Esophagus squamous epithelium (tissue), 5 donors: ENCODE results near the gene TNKS1BP1. TPM values are rescaled to one million over a fixed set of nuclear protein-coding genes. Genes with fewer than 3 reads are reported as not detected.

Experiments used
- DNase-seq: peaks from one replicate; lab custom pipeline; 2025; lab: John Stamatoyannopoulos, UW
- H3K27ac ChIP-seq, 4 donors: fragments of 200-600 bp; sonication (generic); one replicate each; pipeline ENCODE4 v1.5.1; 2016 to 2019; ENCODE audit warnings: mild to moderate bottlenecking in 1 of 4
- H3K27me3 ChIP-seq, 4 donors: fragments of 200-600 bp; sonication (generic); 1 replicate in 3 of 4; 2 replicates in 1 of 4; pipeline versions ENCODE4 v1.5.1 to v1.6.0; 2017 to 2021; ENCODE audit warnings: antibody characterized with exemption in 1 of 4
- H3K36me3 ChIP-seq, 3 donors: fragments of 200-600 bp; sonication (generic); one replicate each; pipeline ENCODE4 v1.5.1; 2016 to 2019
- H3K4me1 ChIP-seq, 3 donors: fragments of 200-600 bp; sonication (generic); one replicate each; pipeline ENCODE4 v1.5.1; 2017 to 2019
- H3K4me3 ChIP-seq, 4 donors: fragments of 200-600 bp; sonication (generic); 1 replicate in 3 of 4; 2 replicates in 1 of 4; pipeline ENCODE4 v1.5.1; 2016 to 2019; ENCODE audit warnings: mild to moderate bottlenecking in 2 of 4, moderate library complexity in 1 of 4
- H3K9me3 ChIP-seq, 3 donors: fragments of 200-600 bp; sonication (generic); one replicate each; pipeline ENCODE4 v1.5.1; 2016 to 2019
- POLR2A ChIP-seq, 4 donors: fragments of 450-650 bp; IDR thresholded peaks; one replicate each; pipeline ENCODE4 v1.6.1; 2017; ENCODE audit warnings: antibody characterized with exemption in 4 of 4, mild to moderate bottlenecking in 4 of 4, moderate library complexity in 3 of 4
- WGBS, 2 donors: methylation state at CpG; one replicate each; pipeline ENCODE4 v1.1.5; 2018; 5-methylcytosine and 5-hydroxymethylcytosine counted together
- intact Hi-C: fragments of 100-400 bp; cut with DNase I; formaldehyde crosslinking; loops from one replicate; pipeline ENCODE4 v1.15.0; 2022
- total RNA-seq, 4 donors: library from RNA; depleted of rRNA; stranded (reverse); fragments of >200 nt; gene quantifications; one replicate each; pipeline ENCODE4 v1.1.0, GENCODE V29; 2016
- TF ChIP-seq, protein P1 (sequence below), 6 experiments: fragments of 450-650 bp in 4 of 6; fragments of 200-600 bp in 2 of 6; sonication (generic) in 2 of 6; IDR thresholded peaks; one replicate each; pipeline ENCODE4 v1.5.1; 2016 to 2019; ENCODE audit warnings: antibody characterized with exemption in 6 of 6, mild to moderate bottlenecking in 4 of 6, moderate library complexity in 4 of 6
- donor health status: DM: yes; HTN: yes; CAD: no.

The TNKS1BP1 gene
- total RNA-seq, 4 donors from 2014 or later = 94.6 to 212 (median 124) TPM

DNA sequence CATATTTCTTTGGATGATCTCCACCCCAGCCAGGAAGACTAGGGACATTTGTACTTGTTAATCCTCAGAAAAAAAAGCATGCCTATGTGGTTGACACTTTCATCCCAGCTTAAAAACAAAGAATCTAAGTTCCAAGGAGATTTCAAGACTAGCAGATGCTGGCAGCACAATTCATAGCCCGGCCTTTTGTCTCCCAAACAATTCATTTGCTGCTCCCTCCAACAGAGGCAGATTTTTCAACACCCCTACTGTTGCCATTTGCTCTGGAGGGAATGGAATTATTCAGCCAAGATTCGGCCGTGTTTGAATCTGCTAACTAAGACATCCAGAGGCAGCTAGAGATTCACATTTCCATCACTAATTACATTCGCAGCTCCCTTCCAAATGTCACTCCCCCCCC lies 28.7 kb upstream of the TNKS1BP1 start:
- TF ChIP-seq, protein P1, sequence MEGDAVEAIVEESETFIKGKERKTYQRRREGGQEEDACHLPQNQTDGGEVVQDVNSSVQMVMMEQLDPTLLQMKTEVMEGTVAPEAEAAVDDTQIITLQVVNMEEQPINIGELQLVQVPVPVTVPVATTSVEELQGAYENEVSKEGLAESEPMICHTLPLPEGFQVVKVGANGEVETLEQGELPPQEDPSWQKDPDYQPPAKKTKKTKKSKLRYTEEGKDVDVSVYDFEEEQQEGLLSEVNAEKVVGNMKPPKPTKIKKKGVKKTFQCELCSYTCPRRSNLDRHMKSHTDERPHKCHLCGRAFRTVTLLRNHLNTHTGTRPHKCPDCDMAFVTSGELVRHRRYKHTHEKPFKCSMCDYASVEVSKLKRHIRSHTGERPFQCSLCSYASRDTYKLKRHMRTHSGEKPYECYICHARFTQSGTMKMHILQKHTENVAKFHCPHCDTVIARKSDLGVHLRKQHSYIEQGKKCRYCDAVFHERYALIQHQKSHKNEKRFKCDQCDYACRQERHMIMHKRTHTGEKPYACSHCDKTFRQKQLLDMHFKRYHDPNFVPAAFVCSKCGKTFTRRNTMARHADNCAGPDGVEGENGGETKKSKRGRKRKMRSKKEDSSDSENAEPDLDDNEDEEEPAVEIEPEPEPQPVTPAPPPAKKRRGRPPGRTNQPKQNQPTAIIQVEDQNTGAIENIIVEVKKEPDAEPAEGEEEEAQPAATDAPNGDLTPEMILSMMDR (IDR thresholded peaks at IDR 0.05) = no peak
- TF ChIP-seq POLR2A (IDR thresholded peaks at IDR 0.05) = no peak
- intact Hi-C loops = no loop called here
- peaks cover 0 to 31% (median 13%) of the 10 kb centered on the region in 3 donors for H3K4me1 ChIP-seq
- H3K9me3 ChIP-seq = no peaks in the 10 kb centered on the region
- peak overlapping the region in 1 of 4 donors; percentile 52 for H3K27ac ChIP-seq
- H3K27me3 ChIP-seq = no peaks in the 10 kb centered on the region
- WGBS, 2 donors = 41 to 52% methylated on average over 4 of the region's 4 CpGs
- DNase-seq = no peak
- H3K4me3 ChIP-seq = no peak overlapping the region
- H3K36me3 ChIP-seq = no peaks in the 10 kb centered on the region

DNA sequence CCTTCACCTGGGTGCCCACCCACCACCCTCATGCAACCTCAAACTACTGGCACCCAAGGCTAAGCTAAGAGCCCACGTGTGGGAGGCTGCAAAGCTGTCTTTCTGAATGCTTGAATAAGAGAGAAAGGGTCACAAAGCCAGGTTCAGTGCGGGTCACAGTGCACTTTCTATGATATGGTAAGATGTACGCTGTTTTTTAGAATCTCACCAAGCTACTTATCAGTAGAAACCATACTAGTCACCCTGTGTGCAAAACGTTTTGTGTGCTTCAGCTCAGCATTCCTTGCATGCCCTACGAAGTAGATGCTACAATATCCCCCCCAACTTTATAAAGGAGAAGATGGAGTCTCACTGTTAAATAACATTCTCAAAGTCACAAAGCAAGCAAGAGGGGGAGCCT lies 28.3 kb upstream of the TNKS1BP1 start:
- Histone ChIP-seq H3K27ac (no peak overlapping the region), H3K9me3 (no peaks in the 10 kb centered on the region), H3K36me3 (no peaks in the 10 kb centered on the region), H3K4me1 (peaks cover 0 to 27% (median 11%) of the 10 kb centered on the region in 3 donors), H3K4me3 (no peak overlapping the region), H3K27me3 (no peaks in the 10 kb centered on the region)
- intact Hi-C loops = no loop called here
- WGBS, 2 donors = 58 to 60% methylated on average over 5 of the region's 5 CpGs
- TF ChIP-seq, protein P1 (IDR thresholded peaks at IDR 0.05) = no peak
- TF ChIP-seq POLR2A (IDR thresholded peaks at IDR 0.05) = no peak
- DNase-seq = no peak

DNA sequence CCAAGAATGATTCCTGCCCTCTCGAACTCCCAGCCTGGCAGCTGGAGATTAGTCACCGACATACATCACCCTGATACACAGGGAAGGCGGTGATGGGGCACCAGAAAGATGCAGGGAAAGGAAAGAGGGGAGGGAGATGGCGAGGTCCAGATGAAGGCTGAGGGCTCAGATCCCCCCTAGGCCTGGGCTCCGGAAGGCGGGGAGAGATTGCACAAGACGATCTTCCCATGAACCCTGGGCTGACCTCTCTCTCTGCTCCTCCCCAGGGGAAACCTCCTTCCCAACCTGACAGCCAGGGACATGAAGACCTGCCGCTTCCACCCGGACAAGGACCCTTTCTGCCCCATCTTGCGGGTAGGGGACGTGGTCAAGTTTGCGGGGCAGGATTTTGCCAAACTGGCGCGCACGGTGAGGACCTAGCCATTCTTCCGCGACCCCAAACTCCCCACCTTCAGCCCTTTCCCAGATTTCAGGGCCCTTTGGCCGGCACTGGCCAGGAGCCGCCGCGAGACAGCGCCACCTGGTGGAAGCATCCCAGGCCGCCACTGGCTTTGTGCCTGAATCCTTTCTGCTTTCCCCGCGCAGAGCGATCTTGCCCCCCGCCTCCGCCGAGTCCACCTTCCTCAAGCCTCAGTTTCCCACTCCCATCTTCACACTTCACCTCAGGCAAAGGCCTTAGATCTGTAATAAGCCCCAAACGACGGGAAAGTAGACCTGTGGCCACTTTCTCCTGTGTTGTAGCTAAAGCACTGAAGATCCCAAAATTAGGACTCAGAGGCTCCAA lies 24.9 kb upstream of the TNKS1BP1 start:
- Histone ChIP-seq H3K36me3 (no peaks in the 10 kb centered on the region), H3K4me3 (no peak overlapping the region), H3K4me1 (peaks cover 0 to 20% (median 3%) of the 10 kb centered on the region in 3 donors), H3K27ac (no peak overlapping the region), H3K27me3 (no peaks in the 10 kb centered on the region), H3K9me3 (no peaks in the 10 kb centered on the region)
- 18 to 25% methylated on average over 22 to 24 of the region's 31 CpGs for WGBS, 2 donors
- TF ChIP-seq POLR2A (IDR thresholded peaks at IDR 0.05) = no peak
- TF ChIP-seq, protein P1 (IDR thresholded peaks at IDR 0.05) = peak; percentile 71 to 91 (median 77)
- no peak for DNase-seq
- intact Hi-C loops = loop anchor here (10.0 kb wide), 2 partner anchors 125 to 285 kb away; no protein-coding TSS in a partner anchor

DNA sequence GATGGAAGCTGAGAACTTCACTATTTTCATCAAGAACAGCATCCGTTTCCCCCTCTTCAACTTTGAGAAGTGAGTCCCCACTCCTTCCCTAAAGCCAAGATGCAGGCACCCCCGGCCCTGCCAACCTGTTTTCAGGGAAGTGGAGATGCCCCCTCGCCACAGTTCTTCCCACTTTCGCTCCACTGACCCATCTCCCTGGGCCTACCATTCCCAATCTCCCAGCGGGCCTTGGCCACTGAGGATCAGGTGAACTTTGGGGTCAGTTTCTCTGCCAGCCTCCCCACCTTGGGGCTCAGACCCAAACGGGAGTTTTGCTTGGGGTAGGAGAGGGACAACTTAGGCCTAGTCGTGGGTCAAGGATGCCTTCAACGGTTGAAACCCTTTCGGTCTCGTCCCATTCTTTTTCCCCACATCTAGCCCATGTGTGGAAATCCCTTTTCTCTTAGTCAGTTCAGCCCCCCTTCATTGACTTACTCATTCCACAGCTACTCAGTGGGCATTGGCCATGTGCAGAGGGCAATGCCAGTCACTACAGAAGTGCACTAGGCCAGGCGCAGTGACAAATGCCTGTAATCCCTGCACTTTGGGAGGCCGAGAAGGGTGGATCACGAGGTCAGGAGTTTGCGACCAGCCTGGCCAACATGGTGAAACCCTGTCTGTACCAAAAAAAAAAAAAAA lies 24.0 kb upstream of the TNKS1BP1 start:
- H3K9me3 ChIP-seq = no peaks in the 10 kb centered on the region
- 84 to 85% methylated on average over 12 of the region's 14 CpGs for WGBS, 2 donors
- H3K27me3 ChIP-seq = no peaks in the 10 kb centered on the region
- TF ChIP-seq POLR2A (IDR thresholded peaks at IDR 0.05) = no peak
- TF ChIP-seq, protein P1 (IDR thresholded peaks at IDR 0.05) = no peak
- H3K4me3 ChIP-seq = no peak overlapping the region
- no peak for DNase-seq
- H3K4me1 ChIP-seq = peaks cover 0 to 13% (median 3%) of the 10 kb centered on the region in 3 donors
- intact Hi-C loops = loop anchor here (10.0 kb wide), 2 partner anchors 126 to 286 kb away; no protein-coding TSS in a partner anchor
- no peaks in the 10 kb centered on the region for H3K36me3 ChIP-seq
- no peak overlapping the region for H3K27ac ChIP-seq

DNA sequence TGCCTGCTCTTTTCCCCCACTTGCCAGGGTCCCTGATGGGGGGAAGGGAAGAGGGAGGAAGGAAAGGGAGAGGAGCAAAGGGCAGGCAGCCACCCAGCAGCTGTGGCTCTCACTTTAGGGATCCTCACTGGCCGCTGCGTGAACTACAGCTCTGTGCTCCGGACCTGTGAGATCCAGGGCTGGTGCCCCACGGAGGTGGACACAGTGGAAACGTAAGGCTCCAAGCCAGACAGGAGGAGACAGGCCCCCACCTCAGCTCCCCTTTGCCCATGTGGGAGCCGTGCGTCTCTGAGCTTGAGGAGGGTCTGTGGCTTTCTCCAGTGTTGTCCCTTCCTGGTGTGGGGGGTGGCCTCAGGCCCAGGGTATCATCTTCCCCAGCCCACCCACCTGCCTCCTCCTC lies 23.3 kb upstream of the TNKS1BP1 start:
- Histone ChIP-seq H3K4me1 (peaks cover 0 to 11% (median 3%) of the 10 kb centered on the region in 3 donors), H3K27ac (no peak overlapping the region), H3K27me3 (no peaks in the 10 kb centered on the region), H3K9me3 (no peaks in the 10 kb centered on the region), H3K36me3 (no peaks in the 10 kb centered on the region), H3K4me3 (no peak overlapping the region)
- no peak for DNase-seq
- TF ChIP-seq, protein P1 (IDR thresholded peaks at IDR 0.05) = no peak
- TF ChIP-seq POLR2A (IDR thresholded peaks at IDR 0.05) = no peak
- WGBS, 2 donors = 78 to 82% methylated on average over 4 to 5 of the region's 7 CpGs
- intact Hi-C loops = loop anchor here (10.0 kb wide), 2 partner anchors 127 to 287 kb away; no protein-coding TSS in a partner anchor
